ENCODE data around the gene DNAJC1.
"Not testable (repeated sequence)": the region's sequence is repeated elsewhere in the genome, so short reads cannot be mapped to it uniquely, and the experiment has no call there.

DNAJC1 gene

DNA sequence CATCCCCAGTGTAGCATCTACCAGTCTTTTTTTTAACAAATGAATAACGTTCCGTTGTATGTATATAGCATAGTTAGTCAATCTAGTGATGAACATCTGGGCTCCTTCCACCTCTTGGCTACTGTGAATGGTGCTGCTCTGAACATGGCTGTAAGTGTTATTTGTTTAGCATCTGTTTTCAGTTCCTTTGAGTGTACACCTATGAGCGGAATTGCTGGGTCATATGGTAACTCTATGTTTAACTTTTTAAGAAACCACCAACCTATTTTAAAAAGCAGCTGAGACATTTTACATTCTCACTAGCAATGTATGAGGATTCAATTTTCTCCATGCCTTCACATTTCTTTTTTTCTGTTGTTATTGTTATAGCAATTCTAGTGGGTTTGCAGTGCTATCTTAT, 178.2 kb downstream of the DNAJC1 start:
- no peak overlapping the region for H3K4me3 ChIP-seq (ENCODE audit: low read depth in 1 of 2, low read length in 1 of 2)
- H3K4me1 ChIP-seq (ENCODE audit: control insufficient read depth in 1 of 2, insufficient read depth in 1 of 2, low read depth in 1 of 2, low read length in 1 of 2), result no peaks in the 10 kb centered on the region
- TF ChIP-seq, protein P1, sequence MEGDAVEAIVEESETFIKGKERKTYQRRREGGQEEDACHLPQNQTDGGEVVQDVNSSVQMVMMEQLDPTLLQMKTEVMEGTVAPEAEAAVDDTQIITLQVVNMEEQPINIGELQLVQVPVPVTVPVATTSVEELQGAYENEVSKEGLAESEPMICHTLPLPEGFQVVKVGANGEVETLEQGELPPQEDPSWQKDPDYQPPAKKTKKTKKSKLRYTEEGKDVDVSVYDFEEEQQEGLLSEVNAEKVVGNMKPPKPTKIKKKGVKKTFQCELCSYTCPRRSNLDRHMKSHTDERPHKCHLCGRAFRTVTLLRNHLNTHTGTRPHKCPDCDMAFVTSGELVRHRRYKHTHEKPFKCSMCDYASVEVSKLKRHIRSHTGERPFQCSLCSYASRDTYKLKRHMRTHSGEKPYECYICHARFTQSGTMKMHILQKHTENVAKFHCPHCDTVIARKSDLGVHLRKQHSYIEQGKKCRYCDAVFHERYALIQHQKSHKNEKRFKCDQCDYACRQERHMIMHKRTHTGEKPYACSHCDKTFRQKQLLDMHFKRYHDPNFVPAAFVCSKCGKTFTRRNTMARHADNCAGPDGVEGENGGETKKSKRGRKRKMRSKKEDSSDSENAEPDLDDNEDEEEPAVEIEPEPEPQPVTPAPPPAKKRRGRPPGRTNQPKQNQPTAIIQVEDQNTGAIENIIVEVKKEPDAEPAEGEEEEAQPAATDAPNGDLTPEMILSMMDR (IDR thresholded peaks at IDR 0.05), result no peak
- no peaks in the 10 kb centered on the region for H3K36me3 ChIP-seq
- H3K27ac ChIP-seq, result no peak overlapping the region
- no peaks in the 10 kb centered on the region for H3K27me3 ChIP-seq
- H3K9me3 ChIP-seq, result peaks cover 30% of the 10 kb centered on the region

DNA sequence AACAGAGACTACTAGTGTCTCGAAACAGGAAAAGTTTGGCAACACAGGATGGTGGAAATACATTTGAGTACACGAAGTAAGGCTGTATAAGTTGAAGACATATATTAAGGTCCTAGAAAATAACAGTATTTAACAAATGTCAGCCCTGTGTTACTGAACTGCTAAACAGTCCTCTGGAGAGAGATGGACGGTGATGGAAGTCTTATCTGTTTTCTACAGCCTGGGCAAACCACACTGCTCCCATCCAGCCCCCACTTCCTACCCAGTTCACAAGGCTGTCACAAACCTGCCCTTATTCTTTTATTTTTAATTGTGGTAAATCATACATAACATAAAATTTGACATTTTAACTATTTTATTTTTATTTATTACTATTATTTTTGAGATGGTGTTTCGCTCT, 179.1 kb downstream of the DNAJC1 start:
- Histone ChIP-seq H3K27me3 (no peaks in the 10 kb centered on the region), H3K9me3 (peaks cover 24% of the 10 kb centered on the region), H3K36me3 (no peaks in the 10 kb centered on the region), H3K4me1 (ENCODE audit: control insufficient read depth in 1 of 2, insufficient read depth in 1 of 2, low read depth in 1 of 2, low read length in 1 of 2) (no peaks in the 10 kb centered on the region), H3K4me3 (ENCODE audit: low read depth in 1 of 2, low read length in 1 of 2) (no peak overlapping the region), H3K27ac (no peak overlapping the region)
- TF ChIP-seq, protein P1 (IDR thresholded peaks at IDR 0.05), result no peak

DNA sequence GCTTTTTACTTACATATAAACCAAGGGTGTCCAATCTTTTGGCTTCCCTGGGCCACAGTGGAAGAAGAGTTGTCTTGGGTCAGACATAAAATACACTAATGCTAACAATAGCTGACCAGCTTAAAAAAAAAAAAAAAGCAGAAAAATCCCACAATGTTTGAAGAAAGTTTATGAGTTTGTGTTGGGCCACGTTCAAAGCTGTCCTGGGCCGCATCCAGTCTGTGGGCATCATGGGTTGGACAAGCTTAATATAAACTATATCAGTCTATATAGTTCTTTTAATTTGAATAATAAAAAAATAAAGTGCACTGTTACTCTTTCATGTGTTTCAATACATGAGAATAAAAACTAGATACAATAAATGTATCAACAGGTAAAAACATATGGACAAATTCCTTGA, 179.9 kb downstream of the DNAJC1 start:
- H3K9me3 ChIP-seq, result peaks cover 21% of the 10 kb centered on the region
- H3K36me3 ChIP-seq, result no peaks in the 10 kb centered on the region
- H3K27me3 ChIP-seq, result no peaks in the 10 kb centered on the region
- TF ChIP-seq, protein P1 (IDR thresholded peaks at IDR 0.05), result no peak
- H3K27ac ChIP-seq, result no peak overlapping the region
- H3K4me1 ChIP-seq (ENCODE audit: control insufficient read depth in 1 of 2, insufficient read depth in 1 of 2, low read depth in 1 of 2, low read length in 1 of 2), result no peaks in the 10 kb centered on the region
- H3K4me3 ChIP-seq (ENCODE audit: low read depth in 1 of 2, low read length in 1 of 2), result no peak overlapping the region

DNA sequence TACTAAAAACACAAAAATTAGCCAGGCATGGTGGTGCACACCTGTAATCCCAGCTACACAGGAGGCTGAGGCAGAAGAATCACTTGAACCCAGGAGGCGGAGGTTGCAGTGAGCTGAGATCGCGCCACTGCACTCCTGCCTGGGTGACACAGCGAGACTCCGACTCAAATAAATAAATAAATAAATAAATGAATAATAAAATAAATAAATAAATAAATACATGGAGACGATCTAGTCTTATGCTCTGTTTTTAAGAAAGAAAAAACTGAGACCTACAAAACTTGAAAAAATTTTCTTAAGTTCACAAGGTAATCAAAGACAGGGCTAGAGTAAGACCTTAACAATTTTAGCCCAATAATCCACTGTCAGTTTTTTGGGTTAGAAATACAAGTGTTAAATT, 181.3 kb downstream of the DNAJC1 start:
- not testable (repeated sequence) for H3K27me3 ChIP-seq; H3K4me1 ChIP-seq (ENCODE audit: control insufficient read depth in 1 of 2, insufficient read depth in 1 of 2, low read depth in 1 of 2, low read length in 1 of 2); H3K4me3 ChIP-seq (ENCODE audit: low read depth in 1 of 2, low read length in 1 of 2); H3K36me3 ChIP-seq; H3K27ac ChIP-seq
- H3K9me3 ChIP-seq, result peaks cover 11% of the 10 kb centered on the region

DNA sequence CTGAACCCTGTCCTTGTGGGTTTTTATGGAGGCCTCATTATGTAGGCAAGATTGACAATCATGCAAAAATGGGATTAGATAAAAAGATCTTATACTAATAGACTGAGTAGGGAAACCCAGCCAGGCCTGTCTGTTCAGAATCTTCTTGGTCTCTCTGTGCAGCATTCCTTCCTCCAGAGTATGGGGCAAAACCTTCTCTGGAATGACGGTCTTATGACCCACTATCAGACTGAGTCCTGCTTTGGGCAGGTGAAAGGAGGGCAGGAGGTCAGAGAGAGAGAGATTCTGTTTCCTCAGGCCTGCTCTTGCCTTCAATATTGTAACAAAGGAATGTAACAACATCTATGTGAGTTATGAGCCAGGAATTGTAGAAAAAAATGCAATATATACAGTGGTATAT, 182.6 kb downstream of the DNAJC1 start:
- no peaks in the 10 kb centered on the region for H3K36me3 ChIP-seq
- no peak overlapping the region for H3K27ac ChIP-seq
- no peak overlapping the region for H3K4me3 ChIP-seq (ENCODE audit: low read depth in 1 of 2, low read length in 1 of 2)
- H3K4me1 ChIP-seq (ENCODE audit: control insufficient read depth in 1 of 2, insufficient read depth in 1 of 2, low read depth in 1 of 2, low read length in 1 of 2), result no peaks in the 10 kb centered on the region
- TF ChIP-seq, protein P1 (IDR thresholded peaks at IDR 0.05), result no peak
- H3K9me3 ChIP-seq, result no peaks in the 10 kb centered on the region
- H3K27me3 ChIP-seq, result no peaks in the 10 kb centered on the region

DNA sequence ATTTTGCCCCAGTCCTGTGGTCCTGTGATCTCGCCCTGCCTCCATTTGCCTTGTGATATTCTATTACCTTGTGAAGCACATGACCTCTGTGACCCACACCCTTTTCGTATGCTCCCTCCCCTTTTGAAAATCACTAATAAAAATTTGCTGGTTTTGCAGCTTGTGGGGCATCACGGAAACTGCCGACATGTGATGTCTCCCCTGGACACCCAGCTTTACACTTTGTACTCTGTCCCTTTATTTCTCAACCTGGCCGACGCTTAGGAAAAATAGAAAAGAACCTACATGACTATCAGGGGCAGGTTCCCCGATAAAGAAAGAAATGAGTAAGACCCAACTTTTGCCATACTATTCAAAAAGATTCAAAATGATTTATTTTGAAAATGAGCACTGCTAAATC, 185.1 kb downstream of the DNAJC1 start:
- not testable (repeated sequence) for H3K27ac ChIP-seq; H3K9me3 ChIP-seq; H3K4me3 ChIP-seq (ENCODE audit: low read depth in 1 of 2, low read length in 1 of 2); H3K27me3 ChIP-seq; H3K36me3 ChIP-seq; H3K4me1 ChIP-seq (ENCODE audit: control insufficient read depth in 1 of 2, insufficient read depth in 1 of 2, low read depth in 1 of 2, low read length in 1 of 2)

DNA sequence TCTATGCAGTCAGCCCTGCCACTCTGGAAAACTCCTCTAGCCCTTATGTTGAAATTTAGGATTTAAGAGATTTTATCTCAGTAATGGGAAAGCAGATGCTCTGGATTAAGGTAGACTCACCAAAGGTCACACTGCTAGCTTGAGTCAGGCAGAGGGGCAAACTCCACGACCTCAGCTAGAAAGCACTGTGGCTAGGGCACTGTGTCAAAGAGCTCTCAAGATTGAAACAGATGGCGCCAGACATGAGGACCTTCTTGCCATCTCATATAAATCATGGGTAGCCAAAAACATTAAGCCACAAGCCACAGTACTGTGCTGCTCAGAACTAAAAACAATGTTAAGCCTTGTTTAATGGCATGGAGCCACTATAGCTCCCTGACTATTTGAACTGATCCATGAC, 188.7 kb downstream of the DNAJC1 start:
- H3K27ac ChIP-seq, result no peak overlapping the region
- H3K4me1 ChIP-seq (ENCODE audit: control insufficient read depth in 1 of 2, insufficient read depth in 1 of 2, low read depth in 1 of 2, low read length in 1 of 2), result no peaks in the 10 kb centered on the region
- no peaks in the 10 kb centered on the region for H3K9me3 ChIP-seq
- H3K4me3 ChIP-seq (ENCODE audit: low read depth in 1 of 2, low read length in 1 of 2), result no peak overlapping the region
- H3K27me3 ChIP-seq, result no peaks in the 10 kb centered on the region
- TF ChIP-seq, protein P1 (IDR thresholded peaks at IDR 0.05), result no peak
- no peaks in the 10 kb centered on the region for H3K36me3 ChIP-seq
